Natural killer cell treated with Interleukin-12 subunit alpha and Interleukin-12 subunit beta and Interleukin-15 and Interleukin-18, amount 100 ng/mL, for 72 hours (primary cell): Measurements from ENCODE around the gene PSG3. TPM values are rescaled to one million over a fixed set of nuclear protein-coding genes. Genes with fewer than 3 reads are reported as not detected.
"Not testable (repeated sequence)": the region's sequence is repeated elsewhere in the genome, so short reads cannot be mapped to it uniquely, and the experiment has no call there.

Source experiments
- ATAC-seq, 2 donors: fragments of 150-1000 bp; cut with Tn5 transposase in 1 of 2; sonication (Bioruptor Pico), chemical (Tn5 transposase) in 1 of 2; 2 replicates each; pipeline ENCODE4 v1.10.0; 2021
- DNase-seq: peaks from one replicate; pipeline ENCODE4 v3.0.0; 2022; ENCODE audit warnings: low spot score
- H3K27ac Mint-ChIP-seq, 2 donors: 1 replicate in 1 of 2; 2 replicates in 1 of 2; pipeline ENCODE4 v1.8.0; 2022; ENCODE audit warnings: mixed read lengths in 2 of 2, mild to moderate bottlenecking in 1 of 2, moderate library complexity in 1 of 2
- H3K27me3 Mint-ChIP-seq, 2 donors: 1 replicate in 1 of 2; 2 replicates in 1 of 2; pipeline ENCODE4 v1.8.0; 2022; ENCODE audit warnings: mixed read lengths in 2 of 2
- H3K36me3 Mint-ChIP-seq: one replicate; pipeline ENCODE4 v1.8.0; 2022; ENCODE audit warnings: mixed read lengths
- H3K4me1 Mint-ChIP-seq, 2 donors: 1 replicate in 1 of 2; 2 replicates in 1 of 2; pipeline ENCODE4 v1.8.0; 2022; ENCODE audit warnings: low read depth in 2 of 2, mixed read lengths in 2 of 2, mild to moderate bottlenecking in 1 of 2
- H3K4me3 Mint-ChIP-seq: one replicate; pipeline ENCODE4 v1.8.0; 2022; ENCODE audit warnings: mixed read lengths
- H3K9me3 Mint-ChIP-seq: 2 replicates; pipeline ENCODE4 v1.8.0; 2022; ENCODE audit warnings: mixed read lengths
- total RNA-seq, 2 donors: library from RNA; stranded (reverse); gene quantifications; one replicate each; pipeline ENCODE4 v1.2.3, GENCODE V29; 2022

Gene PSG3
- not detected for total RNA-seq

GRCh38 chr19:42740381-42740780 lies at the start of gene PSG3:
TSS of gene PSG3 (minus strand) at chr19:42740481. CDS start at chr19:42740384, 97 bp downstream.
- not testable (repeated sequence) for ATAC-seq, H3K36me3 Mint-ChIP-seq, H3K9me3 Mint-ChIP-seq, H3K4me1 Mint-ChIP-seq, DNase-seq, H3K4me3 Mint-ChIP-seq, H3K27ac Mint-ChIP-seq
- H3K27me3 Mint-ChIP-seq: peaks cover 24 to 25% of the 10 kb centered on the region in 2 donors

GRCh38 chr19:42788766-42789165 lies 48.5 kb upstream of the PSG3 start:
- H3K36me3 Mint-ChIP-seq, H3K4me1 Mint-ChIP-seq, H3K27me3 Mint-ChIP-seq, ATAC-seq, H3K4me3 Mint-ChIP-seq, H3K27ac Mint-ChIP-seq, DNase-seq: not testable (repeated sequence)
- peaks cover 11% of the 10 kb centered on the region for H3K9me3 Mint-ChIP-seq

DNA sequence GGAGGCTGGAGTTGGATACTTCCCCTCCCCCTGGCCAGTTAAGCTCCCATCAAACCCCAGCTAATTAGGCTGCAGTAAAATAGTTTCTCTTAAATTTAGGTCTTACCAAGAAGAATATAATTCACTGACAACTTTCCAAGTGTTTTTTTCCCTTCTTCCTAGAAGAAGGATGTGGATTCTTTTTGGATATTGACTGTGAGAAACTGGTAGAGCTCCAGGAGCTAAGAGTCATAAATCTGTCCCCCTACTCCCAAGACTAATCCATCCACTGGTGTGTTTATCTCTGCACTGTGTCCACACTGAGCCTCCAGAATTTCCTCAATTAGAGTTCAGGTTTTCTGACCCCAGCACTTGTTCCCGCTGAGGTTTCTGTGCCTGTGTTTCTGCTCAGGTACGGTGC lies 47.5 kb upstream of the PSG3 start:
- not testable (repeated sequence) for H3K9me3 Mint-ChIP-seq, H3K4me3 Mint-ChIP-seq, ATAC-seq, H3K27me3 Mint-ChIP-seq, H3K4me1 Mint-ChIP-seq, DNase-seq, H3K36me3 Mint-ChIP-seq, H3K27ac Mint-ChIP-seq

GRCh38 chr19:42776750-42777612 lies 36.7 kb upstream of the PSG3 start:
- not testable (repeated sequence) for ATAC-seq, H3K4me1 Mint-ChIP-seq, DNase-seq, H3K4me3 Mint-ChIP-seq, H3K36me3 Mint-ChIP-seq, H3K9me3 Mint-ChIP-seq, H3K27ac Mint-ChIP-seq
- peaks cover 30 to 35% of the 10 kb centered on the region in 2 donors for H3K27me3 Mint-ChIP-seq

GRCh38 chr19:42774510-42775158 lies 34.4 kb upstream of the PSG3 start:
- H3K9me3 Mint-ChIP-seq, H3K4me3 Mint-ChIP-seq, ATAC-seq, DNase-seq, H3K27ac Mint-ChIP-seq, H3K36me3 Mint-ChIP-seq, H3K4me1 Mint-ChIP-seq: not testable (repeated sequence)
- H3K27me3 Mint-ChIP-seq: peaks cover 21 to 26% of the 10 kb centered on the region in 2 donors

DNA sequence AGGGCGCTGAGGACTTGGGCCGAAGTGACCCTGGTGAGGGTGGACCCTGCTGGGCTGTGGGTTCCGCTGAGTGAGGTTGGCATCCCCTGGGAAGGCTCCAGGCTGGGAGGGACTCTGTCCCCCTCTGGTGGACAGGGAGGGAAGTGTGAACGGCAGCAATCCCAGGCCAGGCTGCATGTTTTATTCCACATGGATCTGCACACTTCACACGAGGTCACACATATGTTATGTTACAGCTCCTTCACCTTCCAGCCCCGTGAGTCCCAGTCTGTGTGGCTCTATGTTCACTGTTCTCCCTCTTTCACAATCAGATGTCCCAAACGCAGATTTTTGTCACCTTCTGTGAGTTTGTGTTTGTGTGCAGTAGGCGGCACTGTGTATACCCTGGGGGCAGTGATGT lies 27.0 kb upstream of the PSG3 start:
- not testable (repeated sequence) for H3K9me3 Mint-ChIP-seq, H3K4me3 Mint-ChIP-seq, H3K36me3 Mint-ChIP-seq, DNase-seq, H3K27ac Mint-ChIP-seq, H3K4me1 Mint-ChIP-seq, ATAC-seq
- peaks cover 10 to 12% of the 10 kb centered on the region in 2 donors for H3K27me3 Mint-ChIP-seq

GRCh38 chr19:42766871-42767270 lies 26.6 kb upstream of the PSG3 start:
- H3K9me3 Mint-ChIP-seq, H3K4me3 Mint-ChIP-seq: not testable (repeated sequence)

GRCh38 chr19:42764836-42765235 lies 24.6 kb upstream of the PSG3 start:
- H3K4me3 Mint-ChIP-seq: no peak overlapping the region
- no peak overlapping the region for H3K27ac Mint-ChIP-seq

More at GRCh38 chr19:42766871-42767270, 26.6 kb upstream of the PSG3 start:
- H3K27ac Mint-ChIP-seq, DNase-seq, H3K27me3 Mint-ChIP-seq, ATAC-seq, H3K36me3 Mint-ChIP-seq, H3K4me1 Mint-ChIP-seq: not testable (repeated sequence)

GRCh38 chr19:42762789-42763188 lies 22.5 kb upstream of the PSG3 start:
- Mint-ChIP-seq H3K9me3 (no peaks in the 10 kb centered on the region), H3K36me3 (no peaks in the 10 kb centered on the region), H3K27ac (no peak overlapping the region), H3K4me3 (no peak overlapping the region), H3K4me1 (no peaks in the 10 kb centered on the region), H3K27me3 (peaks cover 0 to 10% of the 10 kb centered on the region in 2 donors)
- DNase-seq (no peak), ATAC-seq (no peak)

More at GRCh38 chr19:42764836-42765235, 24.6 kb upstream of the PSG3 start:
- no peak for ATAC-seq
- Mint-ChIP-seq H3K9me3 (no peaks in the 10 kb centered on the region), H3K27me3 (peaks cover 5 to 10% of the 10 kb centered on the region in 2 donors), H3K4me1 (no peaks in the 10 kb centered on the region), H3K36me3 (no peaks in the 10 kb centered on the region)
- no peak for DNase-seq

DNA sequence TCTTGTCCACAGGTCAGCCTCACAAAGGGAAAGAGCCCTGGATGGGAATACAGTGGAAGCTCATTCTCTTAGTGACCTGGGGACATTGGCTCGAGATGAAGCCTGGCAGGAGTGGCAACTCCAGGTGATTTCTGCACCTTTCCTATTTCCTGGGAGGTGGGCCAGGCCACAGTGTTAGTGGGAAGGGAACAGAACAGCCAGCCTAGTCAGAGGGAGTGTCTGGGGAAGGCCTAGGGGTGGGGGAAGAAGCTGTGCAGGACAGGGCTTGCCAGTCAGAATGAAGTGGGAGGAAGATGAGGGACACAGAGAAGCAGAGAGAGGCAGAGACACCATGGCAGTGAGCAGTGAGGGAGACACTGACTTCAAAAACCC lies 21.6 kb upstream of the PSG3 start:
- not testable (repeated sequence) for H3K27ac Mint-ChIP-seq, H3K27me3 Mint-ChIP-seq, ATAC-seq, DNase-seq, H3K9me3 Mint-ChIP-seq, H3K4me1 Mint-ChIP-seq, H3K36me3 Mint-ChIP-seq, H3K4me3 Mint-ChIP-seq

DNA sequence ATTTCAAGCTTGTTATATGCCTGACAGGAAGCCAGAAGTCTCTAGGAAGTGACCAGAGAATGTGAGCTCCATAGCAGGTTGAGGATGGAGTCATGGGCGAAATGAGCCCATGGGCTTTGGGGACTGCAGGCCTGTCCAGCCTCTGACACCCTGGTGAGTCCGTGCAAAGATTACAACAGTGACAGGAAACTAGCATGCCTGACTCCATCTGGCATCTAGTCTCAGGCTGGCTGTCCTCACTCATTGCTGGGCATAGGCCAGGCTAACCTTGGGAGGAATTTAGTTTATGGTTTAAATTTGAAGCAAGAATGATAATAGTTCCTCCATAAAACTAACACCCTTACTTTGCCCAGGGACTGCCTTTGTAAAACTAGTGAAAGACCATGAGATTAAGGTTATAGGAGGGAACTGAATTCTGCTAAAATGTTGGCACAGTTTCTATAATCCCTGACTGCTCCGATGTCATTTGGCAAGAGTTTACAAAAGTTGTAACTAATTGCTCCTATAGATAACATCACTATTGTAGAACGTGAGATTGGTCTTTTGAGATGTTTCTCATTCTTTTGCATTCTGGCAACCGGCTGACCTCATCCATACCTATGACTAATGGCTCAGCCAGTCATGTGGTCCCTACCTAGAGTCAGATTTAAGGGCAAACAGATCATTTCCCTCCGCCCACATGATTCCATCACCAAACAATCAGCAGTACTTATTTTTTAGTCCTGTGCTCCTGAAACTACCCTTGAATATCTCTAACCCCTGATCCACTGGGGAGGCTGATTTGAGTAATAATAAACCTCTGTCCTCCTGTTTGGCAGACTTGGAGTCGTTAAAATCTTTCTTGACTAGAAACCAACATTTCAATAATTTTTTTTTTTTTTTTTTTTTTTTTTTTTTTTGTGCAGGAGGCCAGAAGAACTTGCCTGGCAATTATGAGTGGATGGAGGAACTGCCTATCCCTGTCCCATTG lies 21.0 kb upstream of the PSG3 start:
- H3K4me1 Mint-ChIP-seq, H3K27me3 Mint-ChIP-seq, H3K9me3 Mint-ChIP-seq, H3K36me3 Mint-ChIP-seq, ATAC-seq, H3K27ac Mint-ChIP-seq, DNase-seq, H3K4me3 Mint-ChIP-seq: not testable (repeated sequence)

DNA sequence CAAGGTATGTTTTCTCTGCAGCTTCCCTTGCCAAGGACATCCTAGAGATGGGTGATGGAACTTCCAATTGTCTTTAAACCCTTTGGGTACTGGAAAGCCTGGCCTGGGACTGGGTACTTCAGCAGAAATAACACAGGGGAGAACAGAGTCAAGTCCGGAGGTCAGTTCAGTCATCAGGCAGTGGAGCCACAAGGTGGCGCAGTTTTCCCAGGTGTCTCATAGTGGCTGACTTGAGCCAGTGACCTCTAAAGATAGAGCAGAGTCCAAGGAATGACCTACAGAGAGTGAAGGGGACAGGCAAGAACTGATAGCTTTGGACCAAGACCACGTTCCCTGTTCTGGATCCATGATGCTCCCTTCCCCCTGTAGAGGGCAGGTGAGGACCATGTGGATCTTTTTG lies 18.4 kb upstream of the PSG3 start:
- H3K27me3 Mint-ChIP-seq: peaks cover 7 to 10% of the 10 kb centered on the region in 2 donors
- not testable (repeated sequence) for ATAC-seq, H3K4me1 Mint-ChIP-seq, H3K27ac Mint-ChIP-seq, H3K4me3 Mint-ChIP-seq, DNase-seq, H3K36me3 Mint-ChIP-seq, H3K9me3 Mint-ChIP-seq

DNA sequence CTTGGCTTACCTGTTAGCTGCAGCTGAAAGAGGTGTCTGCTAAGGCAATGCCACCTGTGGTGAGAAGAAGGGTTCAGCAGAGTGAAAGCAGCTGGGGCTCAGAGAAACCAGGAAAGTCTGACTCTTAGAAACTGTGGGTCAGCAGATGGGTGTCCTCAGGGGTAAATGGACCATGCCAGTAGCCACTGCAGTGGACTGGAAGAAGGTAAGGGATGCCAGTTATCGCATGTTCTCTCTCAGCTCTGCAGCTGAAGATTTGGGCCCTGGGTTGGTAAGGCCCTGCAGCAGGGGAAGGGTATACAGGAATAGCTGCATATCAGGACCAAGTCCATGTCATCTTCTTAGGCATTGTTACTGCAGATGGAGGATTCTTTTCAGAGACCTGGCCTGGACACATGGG lies 12.0 kb upstream of the PSG3 start:
- H3K27me3 Mint-ChIP-seq: peaks cover 27 to 33% of the 10 kb centered on the region in 2 donors
- ATAC-seq, H3K36me3 Mint-ChIP-seq, H3K9me3 Mint-ChIP-seq, H3K4me1 Mint-ChIP-seq, H3K4me3 Mint-ChIP-seq, H3K27ac Mint-ChIP-seq, DNase-seq: not testable (repeated sequence)
